ENCODE results near the gene TAS1R2.

The TAS1R2 gene

DNA sequence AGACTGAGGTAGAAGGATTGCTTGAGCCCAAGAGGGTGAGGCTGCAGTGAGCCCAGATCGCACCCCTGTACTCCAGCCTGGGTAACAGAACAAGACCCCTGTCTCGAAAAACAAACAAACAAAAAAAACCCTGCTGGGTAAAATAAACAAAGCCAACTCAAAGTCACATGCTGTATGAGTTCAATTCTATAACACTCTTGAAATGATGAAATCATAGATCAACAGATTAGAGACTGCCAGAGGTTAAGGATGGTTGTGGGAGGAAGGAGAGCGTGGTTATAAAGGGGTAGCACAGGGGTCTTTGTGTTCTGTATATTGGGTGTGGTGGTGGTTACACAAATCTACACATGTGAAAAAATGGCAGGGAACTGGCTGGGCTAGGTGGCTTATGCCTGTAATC is 62.5 kb downstream of the TAS1R2 start:
- DNase-seq: no peak

DNA sequence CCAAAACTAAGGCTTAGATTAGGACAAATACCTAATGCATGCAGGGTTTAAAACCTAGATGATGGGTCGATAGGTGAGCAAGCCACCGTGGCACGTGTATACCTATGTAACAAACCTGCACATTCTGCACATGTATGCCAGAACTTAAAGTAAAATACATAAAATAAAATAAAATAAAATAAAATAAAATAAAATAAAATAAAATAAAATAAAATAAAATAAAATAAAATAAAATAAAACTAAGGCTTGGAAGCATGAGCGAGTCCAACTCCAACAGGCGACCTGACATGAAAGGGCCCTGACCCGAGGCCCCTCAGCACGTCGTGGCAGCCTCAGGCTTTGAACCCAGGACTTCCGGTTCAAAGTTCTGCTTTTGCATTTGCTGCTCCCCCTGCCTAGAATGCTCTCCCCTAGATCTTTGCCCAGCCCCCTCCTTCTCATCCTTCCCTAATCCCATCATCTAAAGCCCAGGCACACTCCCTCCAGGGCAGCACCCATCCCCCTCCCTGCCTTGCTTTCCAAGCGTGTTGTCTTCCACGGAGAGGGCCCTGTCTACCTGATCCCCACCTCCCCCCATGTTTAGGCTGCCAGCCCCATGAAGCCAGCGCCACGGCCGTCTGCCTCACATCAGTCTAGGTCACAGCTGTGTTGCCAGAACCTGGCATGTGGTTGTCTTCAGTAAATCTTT is 64.3 kb downstream of the TAS1R2 start:
- no peak for DNase-seq

DNA sequence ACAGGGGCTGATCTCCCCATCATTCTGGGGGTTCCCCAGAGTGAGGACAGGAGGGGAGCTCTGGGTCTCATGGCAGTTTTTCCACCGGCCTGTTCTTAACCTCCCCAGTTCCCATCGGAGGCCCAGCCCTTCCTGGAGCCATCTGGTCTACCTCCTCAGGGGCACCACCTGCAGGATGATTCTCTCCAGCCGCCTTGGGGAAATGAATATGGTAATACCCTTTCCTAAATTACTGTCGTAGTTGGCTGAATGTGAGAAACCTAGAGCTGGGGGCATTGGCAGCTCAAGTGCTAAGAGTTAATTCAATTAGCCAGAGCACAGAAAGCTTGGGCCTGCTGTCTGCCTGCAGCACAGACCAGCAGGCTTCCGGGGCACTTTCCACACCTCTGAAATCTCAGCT is 64.9 kb downstream of the TAS1R2 start:
- DNase-seq: no peak

DNA sequence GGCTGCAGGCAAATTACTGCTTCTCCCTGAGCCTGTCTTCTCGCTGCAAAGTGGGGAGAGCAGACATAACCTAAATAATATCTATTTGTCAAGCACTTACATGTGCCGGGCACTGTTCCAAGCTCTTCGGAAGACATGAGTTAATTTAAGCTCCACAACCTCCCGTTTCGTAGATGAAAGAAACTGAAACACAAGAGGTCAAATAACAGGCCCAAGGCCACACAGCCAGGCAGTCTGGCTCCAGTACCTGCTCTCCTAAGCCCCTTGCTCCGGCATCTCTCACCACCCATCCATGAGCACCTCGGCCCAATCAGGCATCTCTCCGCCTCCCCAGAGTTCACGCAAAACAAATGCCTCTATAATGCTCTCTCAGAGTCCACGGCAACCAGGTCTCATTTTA is 65.4 kb downstream of the TAS1R2 start:
- no peak for DNase-seq

DNA sequence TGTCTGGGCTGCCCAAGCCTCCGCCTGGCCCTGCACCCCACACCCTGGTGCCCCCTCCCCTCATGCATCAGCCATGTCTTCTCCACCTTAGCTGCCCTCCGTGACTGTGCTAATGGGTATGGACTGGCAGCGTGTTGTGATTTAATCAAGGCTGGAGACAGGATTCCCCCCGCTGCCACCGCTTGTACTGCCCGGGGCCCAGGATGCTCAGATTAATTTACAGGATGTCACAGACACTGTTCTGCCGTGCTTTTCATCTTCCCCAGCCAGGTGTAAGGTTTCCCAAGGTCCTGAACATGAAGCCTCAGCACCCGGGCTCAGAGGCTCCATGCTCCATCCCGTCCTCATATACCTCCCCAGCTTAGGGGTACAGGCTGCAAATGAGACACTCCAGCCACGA is 66.3 kb downstream of the TAS1R2 start:
- no peak for DNase-seq

DNA sequence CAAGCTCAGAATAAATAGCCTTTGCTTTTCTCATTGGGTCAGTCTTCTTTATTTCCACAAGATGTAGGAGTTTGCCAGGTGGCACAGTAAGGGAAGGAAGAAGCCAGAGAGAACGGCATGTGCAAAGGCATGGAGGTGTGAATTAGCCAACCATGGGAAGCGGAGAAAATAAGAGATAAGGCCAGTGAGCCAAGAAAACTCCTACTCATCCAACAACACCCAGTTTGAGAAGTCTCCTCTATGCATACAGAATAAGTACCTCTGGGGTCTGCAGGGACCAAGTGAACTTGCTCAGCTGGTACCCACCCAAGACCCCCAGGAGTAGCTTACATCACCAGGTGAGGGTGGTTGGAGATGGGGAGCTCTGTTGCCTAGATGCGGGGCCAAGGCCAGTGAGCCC is 66.7 kb downstream of the TAS1R2 start:
- no peak for DNase-seq

Data from NCI-H187 treated with DMSO at 0.1 percent for 48 hours (cell line).